SK-N-SH treated with all-trans-retinoic acid at 6 μM for 48 hours (cell line): ENCODE data around the gene LCN1.

Source experiments
- ATAC-seq: fragments of 200-7000 bp; cut with Tn5 transposase; 3 replicates; pipeline ENCODE4 v1.9.1; 2020; ENCODE audit warnings: mild to moderate bottlenecking, moderate library complexity
- ARNTL ChIP-seq: fragments of 450-650 bp; formaldehyde crosslinking; IDR thresholded peaks from 2 replicates; pipeline ENCODE4 v1.5.0; 2020; ENCODE audit warnings: low read depth, mild to moderate bottlenecking, moderate library complexity, borderline replicate concordance
- BACH2 ChIP-seq: fragments of 250-450 bp; sonication (Bioruptor Pico); IDR thresholded peaks from 2 replicates; pipeline ENCODE4 v1.9.0; 2021; ENCODE audit warnings: mild to moderate bottlenecking, borderline replicate concordance
- CREB5 ChIP-seq: fragments of 250-450 bp; sonication (Bioruptor Pico); IDR thresholded peaks from 2 replicates; pipeline ENCODE4 v1.5.1; 2020; ENCODE audit warnings: low read depth, mild to moderate bottlenecking, moderate library complexity
- CSDC2 ChIP-seq: fragments of 250-450 bp; sonication (Bioruptor Pico); IDR thresholded peaks from 2 replicates; pipeline ENCODE4 v1.5.0; 2020; ENCODE audit warnings: mild to moderate bottlenecking, moderate library complexity
- CSRNP3 ChIP-seq: fragments of 250-450 bp; sonication (Bioruptor Pico); IDR thresholded peaks from 2 replicates; pipeline ENCODE4 v1.5.1; 2021; ENCODE audit warnings: mild to moderate bottlenecking, moderate library complexity
- ESRRG ChIP-seq: fragments of 250-450 bp; sonication (Bioruptor Pico); IDR thresholded peaks from 2 replicates; pipeline ENCODE4 v1.6.1; 2021; ENCODE audit warnings: mild to moderate bottlenecking
- GLIS3 ChIP-seq: fragments of 250-450 bp; sonication (Bioruptor Pico); IDR thresholded peaks from 2 replicates; pipeline ENCODE4 v1.5.0; 2020; ENCODE audit warnings: mild to moderate bottlenecking, moderate library complexity
- ISL1 ChIP-seq: fragments of 250-450 bp; sonication (Bioruptor Pico); IDR thresholded peaks from 2 replicates; pipeline ENCODE4 v2.1.2; 2022; ENCODE audit warnings: mild to moderate bottlenecking, moderate library complexity
- OSR1 ChIP-seq: fragments of 250-450 bp; sonication (Bioruptor Pico); IDR thresholded peaks from 2 replicates; pipeline ENCODE4 v1.8.0; 2022; ENCODE audit warnings: moderate library complexity, mild to moderate bottlenecking, inconsistent platforms
- POU6F1 ChIP-seq: fragments of 250-450 bp; sonication (Bioruptor Pico); IDR thresholded peaks from 2 replicates; pipeline ENCODE4 v1.8.0; 2021; ENCODE audit warnings: low read depth, mild to moderate bottlenecking, moderate library complexity, borderline replicate concordance
- PPARA ChIP-seq: fragments of 250-450 bp; sonication (Bioruptor Pico); IDR thresholded peaks from 2 replicates; pipeline ENCODE4 v1.5.0; 2020; ENCODE audit warnings: mild to moderate bottlenecking, borderline replicate concordance
- RARB ChIP-seq: fragments of 250-450 bp; sonication (Bioruptor Pico); IDR thresholded peaks from 2 replicates; pipeline ENCODE4 v1.8.0; 2021; ENCODE audit warnings: mild to moderate bottlenecking, moderate library complexity
- SNAI2 ChIP-seq: fragments of 250-450 bp; sonication (Bioruptor Pico); IDR thresholded peaks from 2 replicates; pipeline ENCODE4 v1.5.0; 2020; ENCODE audit warnings: mild to moderate bottlenecking, moderate library complexity
- TCF4 ChIP-seq: fragments of 250-450 bp; sonication (Bioruptor Pico); IDR thresholded peaks from 2 replicates; pipeline ENCODE4 v1.8.0; 2021; ENCODE audit warnings: mild to moderate bottlenecking, moderate library complexity, borderline replicate concordance
- TOX ChIP-seq: fragments of 250-450 bp; sonication (Bioruptor Pico); IDR thresholded peaks from 2 replicates; pipeline ENCODE4 v1.8.0; 2021; ENCODE audit warnings: mild to moderate bottlenecking, moderate library complexity, borderline replicate concordance
- TSHZ2 ChIP-seq: fragments of 250-450 bp; sonication (Bioruptor Pico); IDR thresholded peaks from 2 replicates; pipeline ENCODE4 v1.5.0; 2020; ENCODE audit warnings: mild to moderate bottlenecking, moderate library complexity
- ZC3H10 ChIP-seq: fragments of 250-450 bp; sonication (Bioruptor Pico); IDR thresholded peaks from 2 replicates; pipeline ENCODE4 v1.5.1; 2021; ENCODE audit warnings: mild to moderate bottlenecking, moderate library complexity
- ZFP3 ChIP-seq: fragments of 250-450 bp; sonication (Bioruptor Pico); IDR thresholded peaks from 2 replicates; pipeline ENCODE4 v1.5.0; 2020; ENCODE audit warnings: mild to moderate bottlenecking, moderate library complexity
- ZFP30 ChIP-seq: fragments of 450-650 bp; formaldehyde crosslinking; IDR thresholded peaks from 2 replicates; pipeline ENCODE4 v1.5.0; 2022; ENCODE audit warnings: mild to moderate bottlenecking, moderate library complexity
- ZNF565 ChIP-seq: fragments of 450-650 bp; formaldehyde crosslinking; conservative IDR thresholded peaks from 2 replicates; pipeline ENCODE4 v1.5.0; 2020; ENCODE audit warnings: low read depth, mild to moderate bottlenecking, moderate library complexity
- ZNF70 ChIP-seq: fragments of 450-650 bp; formaldehyde crosslinking; IDR thresholded peaks from 2 replicates; pipeline ENCODE4 v1.5.0; 2020; ENCODE audit warnings: mild to moderate bottlenecking, moderate library complexity
- ZNF8 ChIP-seq: fragments of 450-650 bp; formaldehyde crosslinking; IDR thresholded peaks from 2 replicates; pipeline ENCODE4 v1.5.0; 2020; ENCODE audit warnings: mild to moderate bottlenecking, moderate library complexity

Gene LCN1

GRCh38 chr9:135551031-135551430 is 29.8 kb downstream of the LCN1 start:
- no peak for TF ChIP-seq TSHZ2 (CRISPR knock-in tag)
- TF ChIP-seq ESRRG (CRISPR knock-in tag) = no peak
- TF ChIP-seq ISL1 (CRISPR knock-in tag) = no peak
- no peak for TF ChIP-seq ZC3H10 (CRISPR knock-in tag)
- TF ChIP-seq RARB (CRISPR knock-in tag) = no peak
- no peak for TF ChIP-seq CSRNP3 (CRISPR knock-in tag)
- no peak for TF ChIP-seq TCF4 (CRISPR knock-in tag)
- TF ChIP-seq PPARA = no peak
- no peak for TF ChIP-seq GLIS3
- TF ChIP-seq SNAI2 = no peak
- TF ChIP-seq ZNF565 = no peak
- no peak for TF ChIP-seq BACH2 (CRISPR knock-in tag)
- no peak for TF ChIP-seq CSDC2 (CRISPR knock-in tag)
- TF ChIP-seq ZNF70 (CRISPR knock-in tag) = no peak
- TF ChIP-seq ZNF8 = no peak
- no peak for TF ChIP-seq OSR1 (CRISPR knock-in tag)
- no peak for TF ChIP-seq TOX (CRISPR knock-in tag)
- no peak for TF ChIP-seq CREB5 (CRISPR knock-in tag)
- no peak for ATAC-seq

GRCh38 chr9:135551456-135551855 is 30.2 kb downstream of the LCN1 start:
- ATAC-seq = no peak
- TF ChIP-seq TOX (CRISPR knock-in tag) = no peak
- TF ChIP-seq ZNF70 (CRISPR knock-in tag) = no peak
- no peak for TF ChIP-seq TCF4 (CRISPR knock-in tag)
- no peak for TF ChIP-seq CSDC2 (CRISPR knock-in tag)
- no peak for TF ChIP-seq GLIS3
- no peak for TF ChIP-seq ZC3H10 (CRISPR knock-in tag)
- no peak for TF ChIP-seq ZFP30 (CRISPR knock-in tag)
- no peak for TF ChIP-seq ARNTL (CRISPR knock-in tag)
- TF ChIP-seq ZNF8 = no peak
- no peak for TF ChIP-seq BACH2 (CRISPR knock-in tag)
- TF ChIP-seq ZNF565 = no peak
- no peak for TF ChIP-seq OSR1 (CRISPR knock-in tag)
- TF ChIP-seq CSRNP3 (CRISPR knock-in tag) = no peak
- TF ChIP-seq PPARA = no peak
- TF ChIP-seq ZFP3 (CRISPR knock-in tag) = no peak
- TF ChIP-seq ISL1 (CRISPR knock-in tag) = no peak
- TF ChIP-seq ESRRG (CRISPR knock-in tag) = no peak
- TF ChIP-seq SNAI2 = no peak

- ATAC-seq = no peak
- no peak for TF ChIP-seq CREB5 (CRISPR knock-in tag)
- no peak for TF ChIP-seq GLIS3
- TF ChIP-seq TOX (CRISPR knock-in tag) = no peak
- no peak for TF ChIP-seq ESRRG (CRISPR knock-in tag)
- TF ChIP-seq RARB (CRISPR knock-in tag) = no peak
- no peak for TF ChIP-seq SNAI2
- no peak for TF ChIP-seq CSRNP3 (CRISPR knock-in tag)
- no peak for TF ChIP-seq POU6F1 (CRISPR knock-in tag)
- TF ChIP-seq TCF4 (CRISPR knock-in tag) = no peak
- TF ChIP-seq CSDC2 (CRISPR knock-in tag) = no peak
Observed at GRCh38 chr9:135552021-135552697, 30.9 kb downstream of the LCN1 start.
